Measurements from ENCODE around the gene C1QL1. TPM values are rescaled to one million over a fixed set of nuclear protein-coding genes. Genes with fewer than 3 reads are reported as not detected.

C1QL1 gene
- total RNA-seq, 1 donor from 2014 or later: not detected

GRCh38 chr17:44919885-44920564 is 48.1 kb downstream of the C1QL1 start:
- Mint-ChIP-seq H3K9me3 (no peaks in the 10 kb centered on the region), H3K27me3 (ENCODE audit: insufficient read depth, low read depth) (peaks cover 18% of the 10 kb centered on the region), H3K4me3 (no peak overlapping the region), H3K4me1 (peaks cover 35% of the 10 kb centered on the region), H3K36me3 (peaks cover 3% of the 10 kb centered on the region), H3K27ac (no peak overlapping the region)
- DNase-seq (ENCODE audit: low spot score): peak; percentile 88
- H4K20me1 ChIP-seq (ENCODE audit: low read depth): no peaks in the 10 kb centered on the region
- TF ChIP-seq CTCF (IDR thresholded peaks at IDR 0.05): peak; percentile 75
- TF ChIP-seq EZH2 (IDR thresholded peaks at IDR 0.05): no peak
- H3K79me2 ChIP-seq (ENCODE audit: low read depth): no peaks in the 10 kb centered on the region
- peaks cover 26% of the 10 kb centered on the region for H3F3A ChIP-seq (ENCODE audit: low read depth)
- no peaks in the 10 kb centered on the region for H3K9me3 ChIP-seq (ENCODE audit: low read depth)
- H3K4me1 ChIP-seq: peaks cover 35% of the 10 kb centered on the region
- no peaks in the 10 kb centered on the region for H3K36me3 ChIP-seq
- H2AFZ ChIP-seq (replicated peaks): no peak overlapping the region
- no peak overlapping the region for H3K4me3 ChIP-seq
- H3K27ac ChIP-seq: no peak overlapping the region
- H3K27me3 ChIP-seq: peaks cover under 1% of the 10 kb centered on the region
- H3K4me2 ChIP-seq: peak overlapping the region; percentile 48
- H3K9ac ChIP-seq: no peak overlapping the region

GRCh38 chr17:44919411-44919810 is 48.7 kb downstream of the C1QL1 start:
- Histone ChIP-seq H3K27ac (no peak overlapping the region), H3K36me3 (no peaks in the 10 kb centered on the region), H3K27me3 (peaks cover 7% of the 10 kb centered on the region), H2AFZ (replicated peaks) (no peak overlapping the region), H4K20me1 (ENCODE audit: low read depth) (no peaks in the 10 kb centered on the region), H3K9ac (no peak overlapping the region), H3K4me2 (no peak overlapping the region), H3K79me2 (ENCODE audit: low read depth) (no peaks in the 10 kb centered on the region), H3K9me3 (ENCODE audit: low read depth) (no peaks in the 10 kb centered on the region), H3F3A (ENCODE audit: low read depth) (peaks cover 21% of the 10 kb centered on the region), H3K4me3 (no peak overlapping the region), H3K4me1 (peaks cover 35% of the 10 kb centered on the region)
- H3K4me1 Mint-ChIP-seq: peaks cover 35% of the 10 kb centered on the region
- H3K36me3 Mint-ChIP-seq: no peaks in the 10 kb centered on the region
- no peak overlapping the region for H3K27ac Mint-ChIP-seq
- peaks cover 18% of the 10 kb centered on the region for H3K27me3 Mint-ChIP-seq (ENCODE audit: insufficient read depth, low read depth)
- DNase-seq (ENCODE audit: low spot score): no peak
- no peaks in the 10 kb centered on the region for H3K9me3 Mint-ChIP-seq
- TF ChIP-seq EZH2 (IDR thresholded peaks at IDR 0.05) (no peak), CTCF (IDR thresholded peaks at IDR 0.05) (no peak), EZH2phosphoT487 (IDR thresholded peaks at IDR 0.05) (no peak)
- no peak overlapping the region for H3K4me3 Mint-ChIP-seq

GRCh38 chr17:44918006-44918405 is 50.1 kb downstream of the C1QL1 start:
- Histone ChIP-seq H3F3A (ENCODE audit: low read depth) (peaks cover 11% of the 10 kb centered on the region), H3K4me1 (peaks cover 29% of the 10 kb centered on the region), H3K9ac (no peak overlapping the region), H2AFZ (replicated peaks) (no peak overlapping the region), H3K4me2 (no peak overlapping the region), H3K27me3 (peaks cover 21% of the 10 kb centered on the region), H3K36me3 (no peaks in the 10 kb centered on the region), H4K20me1 (ENCODE audit: low read depth) (no peaks in the 10 kb centered on the region), H3K27ac (no peak overlapping the region), H3K9me3 (ENCODE audit: low read depth) (no peaks in the 10 kb centered on the region), H3K4me3 (no peak overlapping the region), H3K79me2 (ENCODE audit: low read depth) (no peaks in the 10 kb centered on the region)
- no peak overlapping the region for H3K4me3 Mint-ChIP-seq
- H3K9me3 Mint-ChIP-seq: no peaks in the 10 kb centered on the region
- peaks cover 20% of the 10 kb centered on the region for H3K27me3 Mint-ChIP-seq (ENCODE audit: insufficient read depth, low read depth)
- no peak for TF ChIP-seq EZH2phosphoT487 (IDR thresholded peaks at IDR 0.05)
- no peak for TF ChIP-seq EZH2 (IDR thresholded peaks at IDR 0.05)
- TF ChIP-seq CTCF (IDR thresholded peaks at IDR 0.05): no peak
- H3K36me3 Mint-ChIP-seq: no peaks in the 10 kb centered on the region
- DNase-seq (ENCODE audit: low spot score): no peak
- no peak overlapping the region for H3K27ac Mint-ChIP-seq
- peaks cover 28% of the 10 kb centered on the region for H3K4me1 Mint-ChIP-seq

Data from neural progenitor cell (in vitro differentiated cells).